ENCODE data around the gene GPR132.

DNA sequence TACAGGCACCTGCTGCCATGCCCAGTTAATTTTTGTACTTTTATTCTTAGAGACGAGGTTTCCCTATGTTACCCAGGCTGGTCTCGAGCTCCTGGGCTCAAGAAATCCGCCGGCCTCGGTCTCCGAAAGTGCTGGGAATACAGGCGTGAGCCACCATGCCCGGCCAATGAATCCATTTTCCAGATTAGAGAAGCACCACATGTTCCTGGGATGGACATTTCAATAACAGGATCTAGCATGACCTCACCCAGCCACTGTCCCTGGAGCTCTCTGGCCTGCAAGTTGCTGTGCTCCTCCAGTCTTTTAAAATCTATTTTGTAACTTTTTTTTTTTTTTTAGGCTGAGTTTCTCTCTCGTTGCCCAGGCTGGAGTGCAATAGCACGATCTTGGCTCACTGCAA, 2.2 kb downstream of the GPR132 start:
- TF ChIP-seq POLR2AphosphoS5 (IDR thresholded peaks at IDR 0.05): no peak
- TF ChIP-seq EP300 (conservative IDR thresholded peaks at IDR 0.05; ENCODE audit: poor library complexity, severe bottlenecking): no peak
- no peak for TF ChIP-seq EZH2 (IDR thresholded peaks at IDR 0.05; ENCODE audit: borderline replicate concordance, insufficient read depth, low read length, poor library complexity, severe bottlenecking)
- no peak for TF ChIP-seq MXI1 (conservative IDR thresholded peaks at IDR 0.05; ENCODE audit: poor library complexity, severe bottlenecking)
- no peak for TF ChIP-seq CTCF (IDR thresholded peaks at IDR 0.05; ENCODE audit: poor library complexity, severe bottlenecking)
